Measurements from ENCODE around the gene PDE6G.
A peak's percentile ranks its signal among the peaks of the same experiment; 100 is the strongest.

Gene PDE6G

GRCh38 chr17:81656118-81656743 lies at the start of gene PDE6G:
Gene PDE6G, minus strand, starts transcription at chr17:81656542. Its CDS starts 3,237 bp downstream, at chr17:81653305.
- no peak for DNase-seq

GRCh38 chr17:81705518-81706231 lies 49.3 kb upstream of the PDE6G start:
- no peak for DNase-seq

- DNase-seq = no peak
Observed at GRCh38 chr17:81703747-81704654, 47.7 kb upstream of the PDE6G start.

- DNase-seq = peak; percentile 90
Observed at GRCh38 chr17:81702934-81703746, 46.8 kb upstream of the PDE6G start, which contains the start of gene MRPL12. Gene MRPL12, plus strand, starts transcription at chr17:81703367. Its CDS starts 135 bp downstream, at chr17:81703502.

GRCh38 chr17:81701288-81702071 lies 45.1 kb upstream of the PDE6G start:
- DNase-seq = no peak

- no peak for DNase-seq
Observed at GRCh38 chr17:81700353-81701287, 44.3 kb upstream of the PDE6G start.

- DNase-seq = no peak
Observed at GRCh38 chr17:81697261-81698044, 41.1 kb upstream of the PDE6G start.

- peak; percentile 82 for DNase-seq
Observed at GRCh38 chr17:81696218-81696941, 40.0 kb upstream of the PDE6G start.

GRCh38 chr17:81695801-81696200 lies 39.5 kb upstream of the PDE6G start:
- no peak for DNase-seq

- no peak for DNase-seq
Observed at GRCh38 chr17:81695211-81695610, 38.9 kb upstream of the PDE6G start.

- DNase-seq = no peak
Observed at GRCh38 chr17:81694810-81695209, 38.5 kb upstream of the PDE6G start.

GRCh38 chr17:81693509-81694210 lies 37.3 kb upstream of the PDE6G start:
- DNase-seq = no peak

GRCh38 chr17:81691608-81692007 lies 35.3 kb upstream of the PDE6G start:
- DNase-seq = no peak

GRCh38 chr17:81691196-81691595 lies 34.9 kb upstream of the PDE6G start:
- DNase-seq = no peak

GRCh38 chr17:81690549-81690948 lies 34.2 kb upstream of the PDE6G start:
- no peak for DNase-seq

GRCh38 chr17:81690066-81690465 lies 33.7 kb upstream of the PDE6G start:
- no peak for DNase-seq

- no peak for DNase-seq
Observed at GRCh38 chr17:81688616-81689015, 32.3 kb upstream of the PDE6G start.

Measured in NCI-H1694 (cell line).